Measurements from ENCODE around the gene EVI5.

DNA sequence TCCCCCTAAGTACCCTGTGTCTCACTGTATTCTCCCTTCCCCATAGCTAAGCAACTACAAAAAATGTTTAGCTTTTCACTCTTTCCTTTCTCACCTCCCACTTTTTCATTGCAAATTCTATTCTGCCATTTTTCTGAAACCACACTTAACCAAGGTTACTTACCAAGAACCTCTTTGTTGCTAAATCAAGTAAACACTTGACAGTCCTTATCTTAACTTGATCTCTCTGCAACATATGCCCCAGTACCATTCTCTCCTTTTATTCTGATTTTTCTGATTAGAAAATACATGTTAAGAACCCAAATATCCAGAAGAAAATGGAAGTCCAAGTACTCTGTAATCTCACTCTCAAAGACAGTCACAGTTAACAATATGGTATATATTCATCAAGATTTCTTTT lies 16.0 kb downstream of the EVI5 start:
- TF ChIP-seq, protein P1, sequence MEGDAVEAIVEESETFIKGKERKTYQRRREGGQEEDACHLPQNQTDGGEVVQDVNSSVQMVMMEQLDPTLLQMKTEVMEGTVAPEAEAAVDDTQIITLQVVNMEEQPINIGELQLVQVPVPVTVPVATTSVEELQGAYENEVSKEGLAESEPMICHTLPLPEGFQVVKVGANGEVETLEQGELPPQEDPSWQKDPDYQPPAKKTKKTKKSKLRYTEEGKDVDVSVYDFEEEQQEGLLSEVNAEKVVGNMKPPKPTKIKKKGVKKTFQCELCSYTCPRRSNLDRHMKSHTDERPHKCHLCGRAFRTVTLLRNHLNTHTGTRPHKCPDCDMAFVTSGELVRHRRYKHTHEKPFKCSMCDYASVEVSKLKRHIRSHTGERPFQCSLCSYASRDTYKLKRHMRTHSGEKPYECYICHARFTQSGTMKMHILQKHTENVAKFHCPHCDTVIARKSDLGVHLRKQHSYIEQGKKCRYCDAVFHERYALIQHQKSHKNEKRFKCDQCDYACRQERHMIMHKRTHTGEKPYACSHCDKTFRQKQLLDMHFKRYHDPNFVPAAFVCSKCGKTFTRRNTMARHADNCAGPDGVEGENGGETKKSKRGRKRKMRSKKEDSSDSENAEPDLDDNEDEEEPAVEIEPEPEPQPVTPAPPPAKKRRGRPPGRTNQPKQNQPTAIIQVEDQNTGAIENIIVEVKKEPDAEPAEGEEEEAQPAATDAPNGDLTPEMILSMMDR (IDR thresholded peaks at IDR 0.05), result no peak
- no peak for TF ChIP-seq POLR2A (IDR thresholded peaks at IDR 0.05)

Data from adrenal gland (tissue), 5 donors.